ENCODE data around the gene RASSF4. TPM values are rescaled to one million over a fixed set of nuclear protein-coding genes. Genes with fewer than 3 reads are reported as not detected.

The RASSF4 gene
- total RNA-seq, 2 experiments from 2014 or later = 1.2 to 3.1 TPM

GRCh38 chr10:44991571-44991970, 32.0 kb downstream of the RASSF4 start:
- no peaks in the 10 kb centered on the region for H3K36me3 Mint-ChIP-seq
- H3K4me3 Mint-ChIP-seq = no peak overlapping the region

GRCh38 chr10:44992070-44992731, 32.6 kb downstream of the RASSF4 start:
- H3K4me1 Mint-ChIP-seq = peaks cover 26% of the 10 kb centered on the region
- peak; percentile 21 for DNase-seq
- no peak overlapping the region for H3K27ac Mint-ChIP-seq
- no peaks in the 10 kb centered on the region for H3K36me3 Mint-ChIP-seq
- H3K9me3 Mint-ChIP-seq (ENCODE audit: low read depth) = no peaks in the 10 kb centered on the region
- H3K27me3 Mint-ChIP-seq = peaks cover 9% of the 10 kb centered on the region
- ATAC-seq = no peak
- no peak overlapping the region for H3K4me3 Mint-ChIP-seq
- CTCF ChIA-PET = interaction anchor here (1.5 kb wide), 1 partner anchor 16 kb away, joined by 4 read pairs; no protein-coding TSS in a partner anchor

More at GRCh38 chr10:44991571-44991970, 32.0 kb downstream of the RASSF4 start:
- ATAC-seq = no peak
- CTCF ChIA-PET = interaction anchor here (1.5 kb wide), 1 partner anchor 16 kb away, joined by 4 read pairs; no protein-coding TSS in a partner anchor
- H3K27me3 Mint-ChIP-seq = peaks cover 9% of the 10 kb centered on the region
- H3K4me1 Mint-ChIP-seq = peaks cover 22% of the 10 kb centered on the region
- H3K27ac Mint-ChIP-seq = no peak overlapping the region
- no peaks in the 10 kb centered on the region for H3K9me3 Mint-ChIP-seq (ENCODE audit: low read depth)
- no peak for DNase-seq

GRCh38 chr10:44992732-44993225, 33.2 kb downstream of the RASSF4 start:
- peaks cover 9% of the 10 kb centered on the region for H3K27me3 Mint-ChIP-seq
- CTCF ChIA-PET = interaction anchor here (1.5 kb wide), 1 partner anchor 15 kb away, joined by 4 read pairs; no protein-coding TSS in a partner anchor
- no peak overlapping the region for H3K27ac Mint-ChIP-seq
- no peaks in the 10 kb centered on the region for H3K36me3 Mint-ChIP-seq
- peaks cover 27% of the 10 kb centered on the region for H3K4me1 Mint-ChIP-seq
- DNase-seq = no peak
- no peaks in the 10 kb centered on the region for H3K9me3 Mint-ChIP-seq (ENCODE audit: low read depth)
- ATAC-seq = no peak
- H3K4me3 Mint-ChIP-seq = no peak overlapping the region

- H3K4me1 Mint-ChIP-seq = peaks cover 27% of the 10 kb centered on the region
- H3K9me3 Mint-ChIP-seq (ENCODE audit: low read depth) = no peaks in the 10 kb centered on the region
- no peak for ATAC-seq
- H3K27me3 Mint-ChIP-seq = peaks cover 7% of the 10 kb centered on the region
- no peak for DNase-seq
- H3K36me3 Mint-ChIP-seq = no peaks in the 10 kb centered on the region
- CTCF ChIA-PET = interaction anchor here (1.5 kb wide), 1 partner anchor 15 kb away, joined by 4 read pairs; no protein-coding TSS in a partner anchor
- no peak overlapping the region for H3K4me3 Mint-ChIP-seq
- no peak overlapping the region for H3K27ac Mint-ChIP-seq
Observed at GRCh38 chr10:44993226-44993921, 33.8 kb downstream of the RASSF4 start.

- no peak for ATAC-seq
- Mint-ChIP-seq H3K27ac (no peak overlapping the region), H3K4me1 (peaks cover 27% of the 10 kb centered on the region), H3K9me3 (ENCODE audit: low read depth) (no peaks in the 10 kb centered on the region), H3K4me3 (no peak overlapping the region), H3K36me3 (no peaks in the 10 kb centered on the region), H3K27me3 (peaks cover 3% of the 10 kb centered on the region)
- DNase-seq = no peak
- CTCF ChIA-PET = interaction anchor here (0.7 kb wide), 1 partner anchor 18 kb away, joined by 3 read pairs; no protein-coding TSS in a partner anchor
Observed at GRCh38 chr10:44993922-44994751, 34.5 kb downstream of the RASSF4 start.

GRCh38 chr10:44994752-44995530, 35.3 kb downstream of the RASSF4 start:
- ATAC-seq (no peak), DNase-seq (no peak)
- Mint-ChIP-seq H3K4me1 (peaks cover 35% of the 10 kb centered on the region), H3K27ac (peak overlapping the region; percentile 31), H3K4me3 (no peak overlapping the region), H3K9me3 (ENCODE audit: low read depth) (no peaks in the 10 kb centered on the region), H3K27me3 (no peaks in the 10 kb centered on the region), H3K36me3 (peaks cover 1% of the 10 kb centered on the region)
- CTCF ChIA-PET = interaction anchor here (0.7 to 1.2 kb wide), 2 partner anchors 9 to 19 kb away, joined by 3 read pairs; no protein-coding TSS in a partner anchor

GRCh38 chr10:44995581-44995913, 35.9 kb downstream of the RASSF4 start:
- Mint-ChIP-seq H3K4me3 (no peak overlapping the region), H3K27ac (peak overlapping the region; percentile 59), H3K36me3 (peaks cover 1% of the 10 kb centered on the region), H3K27me3 (no peaks in the 10 kb centered on the region), H3K9me3 (ENCODE audit: low read depth) (no peaks in the 10 kb centered on the region), H3K4me1 (peaks cover 41% of the 10 kb centered on the region)
- peak; percentile 48 for DNase-seq
- CTCF ChIA-PET = interaction anchor here (0.7 to 1.2 kb wide), 4 partner anchors 8 to 63 kb away, joined by 3 to 4 read pairs (median 3); no protein-coding TSS in a partner anchor
- no peak for ATAC-seq

GRCh38 chr10:44995914-44996669, 36.5 kb downstream of the RASSF4 start:
- H3K4me3 Mint-ChIP-seq = no peak overlapping the region
- H3K27ac Mint-ChIP-seq = peak overlapping the region; percentile 59
- peaks cover 1% of the 10 kb centered on the region for H3K36me3 Mint-ChIP-seq
- DNase-seq = no peak
- no peaks in the 10 kb centered on the region for H3K27me3 Mint-ChIP-seq
- H3K9me3 Mint-ChIP-seq (ENCODE audit: low read depth) = no peaks in the 10 kb centered on the region
- ATAC-seq = no peak
- CTCF ChIA-PET = interaction anchor here (0.7 to 1.2 kb wide), 4 partner anchors 7 to 63 kb away, joined by 3 to 4 read pairs (median 3); no protein-coding TSS in a partner anchor
- peaks cover 43% of the 10 kb centered on the region for H3K4me1 Mint-ChIP-seq

- Mint-ChIP-seq H3K27ac (no peak overlapping the region), H3K27me3 (no peaks in the 10 kb centered on the region), H3K4me1 (peaks cover 46% of the 10 kb centered on the region), H3K4me3 (no peak overlapping the region), H3K9me3 (ENCODE audit: low read depth) (no peaks in the 10 kb centered on the region), H3K36me3 (peaks cover 4% of the 10 kb centered on the region)
- DNase-seq = no peak
- CTCF ChIA-PET = no interaction called here
- no peak for ATAC-seq
Observed at GRCh38 chr10:44997105-44997748, 37.6 kb downstream of the RASSF4 start.

- Mint-ChIP-seq H3K4me1 (peaks cover 53% of the 10 kb centered on the region), H3K36me3 (peaks cover 13% of the 10 kb centered on the region), H3K9me3 (ENCODE audit: low read depth) (peaks cover 5% of the 10 kb centered on the region), H3K4me3 (no peak overlapping the region), H3K27me3 (no peaks in the 10 kb centered on the region), H3K27ac (no peak overlapping the region)
- ATAC-seq (no peak), DNase-seq (peak; percentile 38)
- CTCF ChIA-PET = no interaction called here
Observed at GRCh38 chr10:44998146-44998631, 38.6 kb downstream of the RASSF4 start.

GRCh38 chr10:45000138-45000751, 40.6 kb downstream of the RASSF4 start:
- Mint-ChIP-seq H3K4me1 (peaks cover 53% of the 10 kb centered on the region), H3K4me3 (peak overlapping the region; percentile 88), H3K9me3 (ENCODE audit: low read depth) (peaks cover 17% of the 10 kb centered on the region), H3K27me3 (no peaks in the 10 kb centered on the region), H3K36me3 (peaks cover 33% of the 10 kb centered on the region), H3K27ac (peak overlapping the region; percentile 95)
- DNase-seq (no peak), ATAC-seq (peak; percentile 2)
- CTCF ChIA-PET = interaction anchor here (0.7 to 1.1 kb wide), 2 partner anchors 27 to 67 kb away, joined by 3 to 4 read pairs; no protein-coding TSS in a partner anchor
